Measurements from ENCODE around the gene NHERF1. TPM values are rescaled to one million over a fixed set of nuclear protein-coding genes. Genes with fewer than 3 reads are reported as not detected.
A peak's percentile ranks its signal among the peaks of the same experiment; 100 is the strongest.

The NHERF1 gene
- total RNA-seq, 1 experiment from 2014 or later: 38.1 TPM

GRCh38 chr17:74732042-74732867, 16.2 kb upstream of the NHERF1 start:
- no peak for DNase-seq (ENCODE audit: low read depth)

- DNase-seq (ENCODE audit: low read depth): no peak
Measured at GRCh38 chr17:74733365-74734122, 14.9 kb upstream of the NHERF1 start.

GRCh38 chr17:74734256-74734655, 14.2 kb upstream of the NHERF1 start:
- no peak for DNase-seq (ENCODE audit: low read depth)

GRCh38 chr17:74736513-74737298, 11.7 kb upstream of the NHERF1 start, which contains the start of gene RAB37:
Gene RAB37, plus strand, starts transcription at chr17:74737256. Its CDS starts 17 bp downstream, at chr17:74737273.
- no peak for DNase-seq (ENCODE audit: low read depth)

GRCh38 chr17:74737299-74738050, 11.0 kb upstream of the NHERF1 start:
- peak; percentile 61 for DNase-seq (ENCODE audit: low read depth)

- DNase-seq (ENCODE audit: low read depth): peak; percentile 49
Measured at GRCh38 chr17:74738051-74738996, 10.1 kb upstream of the NHERF1 start.

GRCh38 chr17:74739227-74739831, 9.1 kb upstream of the NHERF1 start:
- DNase-seq (ENCODE audit: low read depth): no peak

GRCh38 chr17:74740173-74740572, 8.3 kb upstream of the NHERF1 start:
- DNase-seq (ENCODE audit: low read depth): no peak

- no peak for DNase-seq (ENCODE audit: low read depth)
Measured at GRCh38 chr17:74740641-74741387, 7.6 kb upstream of the NHERF1 start.

- DNase-seq (ENCODE audit: low read depth): peak; percentile 44
Measured at GRCh38 chr17:74742153-74742515, 6.3 kb upstream of the NHERF1 start.

- DNase-seq (ENCODE audit: low read depth): no peak
Measured at GRCh38 chr17:74742978-74743545, 5.4 kb upstream of the NHERF1 start.

- DNase-seq (ENCODE audit: low read depth): no peak
Measured at GRCh38 chr17:74743755-74744154, 4.7 kb upstream of the NHERF1 start.

GRCh38 chr17:74744349-74744713, 4.1 kb upstream of the NHERF1 start:
- no peak for DNase-seq (ENCODE audit: low read depth)

- peak; percentile 77 for DNase-seq (ENCODE audit: low read depth)
Measured at GRCh38 chr17:74744714-74745547, 3.5 kb upstream of the NHERF1 start.

- DNase-seq (ENCODE audit: low read depth): no peak
Measured at GRCh38 chr17:74745548-74746177, 2.8 kb upstream of the NHERF1 start.

GRCh38 chr17:74746376-74746775, 2.1 kb upstream of the NHERF1 start:
- DNase-seq (ENCODE audit: low read depth): no peak

GRCh38 chr17:74746922-74747321, 1.5 kb upstream of the NHERF1 start:
- DNase-seq (ENCODE audit: low read depth): no peak

- no peak for DNase-seq (ENCODE audit: low read depth)
Measured at GRCh38 chr17:74748279-74748528, 224 bp upstream of the NHERF1 start.

Measured in Daoy (cell line).